Globus pallidus (tissue), 1 donor: ENCODE data around the gene HTRA3.

Experiments used
- DNase-seq: peaks from one replicate; pipeline ENCODE4 v3.0.0-alpha.2; 2015; ENCODE audit warnings: low spot score

HTRA3 gene

GRCh38 chr4:8280876-8281440 lies 11.4 kb downstream of the HTRA3 start:
- DNase-seq = no peak

- DNase-seq = no peak
Observed at GRCh38 chr4:8281519-8282133, 12.1 kb downstream of the HTRA3 start.

- no peak for DNase-seq
Observed at GRCh38 chr4:8282134-8282641, 12.6 kb downstream of the HTRA3 start.

- no peak for DNase-seq
Observed at GRCh38 chr4:8282742-8283141, 13.2 kb downstream of the HTRA3 start.

- DNase-seq = no peak
Observed at GRCh38 chr4:8283161-8283560, 13.6 kb downstream of the HTRA3 start.

- no peak for DNase-seq
Observed at GRCh38 chr4:8283631-8284121, 14.1 kb downstream of the HTRA3 start.

- no peak for DNase-seq
Observed at GRCh38 chr4:8284391-8284790, 14.8 kb downstream of the HTRA3 start.

- no peak for DNase-seq
Observed at GRCh38 chr4:8285143-8285975, 15.8 kb downstream of the HTRA3 start.

GRCh38 chr4:8285976-8286718 lies 16.6 kb downstream of the HTRA3 start:
- no peak for DNase-seq

- DNase-seq = no peak
Observed at GRCh38 chr4:8286719-8287342, 17.3 kb downstream of the HTRA3 start.

- no peak for DNase-seq
Observed at GRCh38 chr4:8287343-8288280, 18.1 kb downstream of the HTRA3 start.

- DNase-seq = no peak
Observed at GRCh38 chr4:8289151-8289750, 19.7 kb downstream of the HTRA3 start.

GRCh38 chr4:8289956-8290700 lies 20.6 kb downstream of the HTRA3 start:
- no peak for DNase-seq

- DNase-seq = no peak
Observed at GRCh38 chr4:8290701-8290970, 21.1 kb downstream of the HTRA3 start.

- no peak for DNase-seq
Observed at GRCh38 chr4:8291036-8291682, 21.6 kb downstream of the HTRA3 start.

- DNase-seq = no peak
Observed at GRCh38 chr4:8291701-8292477, 22.3 kb downstream of the HTRA3 start.

- no peak for DNase-seq
Observed at GRCh38 chr4:8292478-8293107, 23.0 kb downstream of the HTRA3 start.
